Activated naive CD4-positive, alpha-beta T cell treated with anti-CD3 and anti-CD28 coated beads, Interleukin-2, amount 50 U/mL, for 72 hours (primary cell): ENCODE measurements around the gene PRADC1. TPM values are rescaled to one million over a fixed set of nuclear protein-coding genes. Genes with fewer than 3 reads are reported as not detected.

Source experiments
- ATAC-seq, 2 donors: fragments of 150-1000 bp; cut with Tn5 transposase; 2 replicates each; pipeline ENCODE4 v1.10.0; 2021; ENCODE audit warnings: mild to moderate bottlenecking in 2 of 2, moderate library complexity in 2 of 2
- DNase-seq, 2 donors: peaks; one replicate each; pipeline ENCODE4 v3.0.0; 2021 to 2022; ENCODE audit warnings: low spot score in 2 of 2
- H3K27ac Mint-ChIP-seq, 2 donors: one replicate each; pipeline ENCODE4 v1.8.0; 2022; ENCODE audit warnings: mild to moderate bottlenecking in 2 of 2, mixed read lengths in 2 of 2
- H3K36me3 Mint-ChIP-seq, 2 donors: one replicate each; pipeline ENCODE4 v1.8.0; 2022; ENCODE audit warnings: mixed read lengths in 2 of 2
- H3K9me3 Mint-ChIP-seq, 2 donors: one replicate each; pipeline ENCODE4 v1.8.0; 2022; ENCODE audit warnings: mixed read lengths in 2 of 2
- total RNA-seq, 2 donors: library from RNA; stranded (reverse); gene quantifications; one replicate each; pipeline ENCODE4 v1.2.3, GENCODE V29; 2022

PRADC1 gene
- total RNA-seq, 2 donors from 2014 or later: 11.5 to 24.7 TPM

DNA sequence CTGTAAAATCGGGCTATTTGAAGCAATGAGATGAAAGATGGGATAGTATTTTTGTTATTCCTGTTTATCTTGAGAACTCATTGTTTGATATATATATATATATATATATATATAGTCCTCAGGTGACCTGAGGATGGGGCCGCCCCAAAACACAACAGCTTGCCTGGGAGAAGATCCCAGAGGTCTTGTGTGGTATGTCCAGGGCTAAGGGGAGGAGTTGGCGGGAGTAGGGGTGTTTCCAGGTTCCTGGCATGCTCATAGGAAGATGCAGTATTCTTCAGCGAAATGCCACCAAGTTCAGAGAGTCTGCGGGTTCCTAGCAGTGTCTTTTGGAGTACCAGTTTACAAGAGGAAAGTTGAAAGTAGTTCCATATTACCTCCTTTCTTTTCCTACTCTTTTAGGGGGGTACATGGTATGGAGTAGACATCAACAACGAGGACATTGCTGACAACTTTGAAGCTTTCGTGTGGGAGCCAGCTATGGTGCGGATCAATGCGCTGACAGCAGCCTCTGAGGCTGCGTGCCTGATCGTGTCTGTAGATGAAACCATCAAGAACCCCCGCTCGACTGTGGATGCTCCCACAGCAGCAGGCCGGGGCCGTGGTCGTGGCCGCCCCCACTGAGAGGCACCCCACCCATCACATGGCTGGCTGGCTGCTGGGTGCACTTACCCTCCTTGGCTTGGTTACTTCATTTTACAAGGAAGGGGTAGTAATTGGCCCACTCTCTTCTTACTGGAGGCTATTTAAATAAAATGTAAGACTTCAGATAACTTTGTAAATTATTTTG, 19.4 kb upstream of the PRADC1 start:
- peaks cover 11 to 14% of the 10 kb centered on the region in 2 donors for H3K36me3 Mint-ChIP-seq
- ATAC-seq (no peak), DNase-seq (no peak)
- H3K9me3 Mint-ChIP-seq: no peaks in the 10 kb centered on the region
- peak overlapping the region in 1 of 2 donors; percentile 53 for H3K27ac Mint-ChIP-seq

GRCh38 chr2:73250872-73251846, 18.1 kb upstream of the PRADC1 start:
- ATAC-seq (no peak), DNase-seq (no peak)
- Mint-ChIP-seq H3K27ac (peak overlapping the region in 1 of 2 donors; percentile 47), H3K36me3 (peaks cover 19 to 22% of the 10 kb centered on the region in 2 donors), H3K9me3 (no peaks in the 10 kb centered on the region)

DNA sequence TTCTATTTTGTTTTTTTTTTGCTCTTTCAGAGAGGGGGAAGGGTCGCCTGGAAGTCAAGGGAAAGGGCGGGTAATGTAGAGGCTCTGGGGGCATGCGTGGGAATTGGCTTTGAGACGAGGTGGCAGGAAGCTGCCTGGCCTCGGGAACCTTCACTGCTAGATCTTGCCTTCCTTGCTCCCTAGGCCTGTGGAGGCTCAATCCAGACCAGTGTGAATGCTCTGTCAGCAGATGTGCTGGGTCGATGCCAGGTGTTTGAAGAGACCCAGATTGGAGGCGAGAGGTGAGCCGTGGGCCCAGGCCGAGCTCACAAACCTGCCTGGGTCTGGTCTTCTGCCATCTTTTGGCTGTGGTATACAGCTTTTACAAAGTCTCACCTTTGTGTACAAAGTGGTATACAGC, 16.6 kb upstream of the PRADC1 start:
- H3K27ac Mint-ChIP-seq: peak overlapping the region; percentile 47 to 51
- H3K9me3 Mint-ChIP-seq: no peaks in the 10 kb centered on the region
- H3K36me3 Mint-ChIP-seq: peaks cover 19 to 28% of the 10 kb centered on the region in 2 donors

GRCh38 chr2:73246850-73247249, 13.8 kb upstream of the PRADC1 start:
- Mint-ChIP-seq H3K27ac (peak overlapping the region; percentile 31 to 37), H3K9me3 (no peaks in the 10 kb centered on the region)
- ATAC-seq: no peak

More for the DNA sequence above, 16.6 kb upstream of the PRADC1 start:
- no peak for ATAC-seq
- DNase-seq: no peak

DNA sequence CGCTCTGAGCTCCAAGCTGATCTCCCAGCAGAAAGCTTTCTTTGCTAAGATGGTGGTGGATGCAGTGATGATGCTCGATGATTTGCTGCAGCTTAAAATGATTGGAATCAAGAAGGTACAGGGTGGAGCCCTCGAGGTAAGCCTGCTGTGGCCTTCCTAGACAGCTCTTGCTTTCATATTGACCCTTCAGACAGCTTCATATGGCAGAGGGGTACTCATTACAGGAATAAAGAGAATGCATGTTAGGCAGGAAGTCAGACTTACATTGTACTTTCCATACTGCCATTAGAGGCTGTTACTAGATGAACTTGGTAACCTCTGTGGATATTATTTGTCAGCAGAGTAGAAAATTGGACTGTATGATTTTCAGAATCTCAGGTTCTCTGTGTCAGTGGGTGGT, 11.5 kb upstream of the PRADC1 start:
- ATAC-seq (peak in 1 of 2 donors; percentile 75), DNase-seq (no peak)
- H3K9me3 Mint-ChIP-seq: no peaks in the 10 kb centered on the region
- H3K27ac Mint-ChIP-seq: peak overlapping the region; percentile 33 to 91
- peaks cover 8 to 19% of the 10 kb centered on the region in 2 donors for H3K36me3 Mint-ChIP-seq

More at GRCh38 chr2:73246850-73247249, 13.8 kb upstream of the PRADC1 start:
- DNase-seq: no peak
- H3K36me3 Mint-ChIP-seq: peaks cover 19 to 24% of the 10 kb centered on the region in 2 donors

DNA sequence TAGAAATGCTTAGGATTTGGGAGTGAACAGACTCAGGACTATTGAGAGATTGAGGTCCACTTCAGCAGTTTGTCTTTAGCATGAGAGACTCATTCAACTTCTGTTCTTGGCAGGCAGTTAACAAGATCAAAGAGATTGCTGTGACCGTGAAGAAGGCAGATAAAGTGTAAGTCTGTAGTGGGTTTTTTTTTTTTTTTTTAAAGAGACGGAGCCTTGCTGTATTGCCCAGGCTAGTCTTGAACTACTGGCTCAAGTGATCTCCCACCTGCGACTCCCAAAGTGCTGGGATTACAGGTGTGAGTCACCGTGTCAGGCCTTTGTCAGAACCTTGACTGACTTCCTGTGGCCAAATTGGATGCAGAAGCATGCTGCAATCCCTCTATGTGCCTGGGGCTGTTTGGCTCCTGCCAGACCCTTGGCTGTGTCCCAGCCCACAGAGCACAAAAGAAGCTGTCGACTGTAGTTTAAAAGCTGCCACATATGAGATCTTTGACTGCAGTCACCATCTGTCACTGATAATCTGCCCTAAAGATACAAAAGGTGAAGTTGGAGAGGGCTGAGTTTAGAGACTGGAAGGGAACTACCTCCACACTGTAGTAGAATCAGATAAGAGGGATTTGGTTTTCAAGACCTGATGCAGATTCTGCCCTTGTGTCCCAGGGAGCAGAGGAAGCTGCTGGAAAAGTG, 11.0 kb upstream of the PRADC1 start:
- Mint-ChIP-seq H3K36me3 (peaks cover 8 to 14% of the 10 kb centered on the region in 2 donors), H3K27ac (peak overlapping the region; percentile 33 to 91)
- ATAC-seq: no peak

GRCh38 chr2:73239776-73240175, 6.7 kb upstream of the PRADC1 start:
- DNase-seq (no peak), ATAC-seq (no peak)
- H3K36me3 Mint-ChIP-seq: peaks cover 20 to 27% of the 10 kb centered on the region in 2 donors
- peak overlapping the region; percentile 55 to 73 for H3K27ac Mint-ChIP-seq
- no peaks in the 10 kb centered on the region for H3K9me3 Mint-ChIP-seq

More for the DNA sequence above, 11.0 kb upstream of the PRADC1 start:
- no peak for DNase-seq
- H3K9me3 Mint-ChIP-seq: no peaks in the 10 kb centered on the region

GRCh38 chr2:73238976-73239375, 5.9 kb upstream of the PRADC1 start:
- Mint-ChIP-seq H3K27ac (peak overlapping the region in 1 of 2 donors; percentile 73), H3K9me3 (no peaks in the 10 kb centered on the region), H3K36me3 (peaks cover 27 to 32% of the 10 kb centered on the region in 2 donors)
- DNase-seq (no peak), ATAC-seq (no peak)

DNA sequence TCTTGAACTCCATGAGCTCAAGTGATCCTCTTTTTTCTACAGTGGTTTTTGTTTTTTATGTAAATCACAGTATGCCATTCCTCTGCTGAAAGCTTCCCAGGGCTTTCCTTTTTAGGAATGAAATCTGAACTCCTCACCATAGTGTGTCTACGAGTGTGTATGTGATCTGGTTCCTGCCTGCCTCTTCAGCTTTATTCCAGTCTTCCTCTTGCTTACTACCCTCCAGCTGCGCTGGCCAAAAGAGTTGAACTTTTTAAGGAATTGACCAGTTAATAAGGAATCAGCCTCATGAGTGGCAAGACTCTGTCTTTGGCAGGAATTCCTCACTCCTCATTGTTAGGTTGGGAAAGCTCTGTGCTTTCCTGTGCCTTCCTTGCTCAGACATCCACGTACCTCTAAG, 5.1 kb upstream of the PRADC1 start:
- Mint-ChIP-seq H3K36me3 (peaks cover 30 to 33% of the 10 kb centered on the region in 2 donors), H3K9me3 (no peaks in the 10 kb centered on the region), H3K27ac (peak overlapping the region in 1 of 2 donors; percentile 73)
- DNase-seq (no peak), ATAC-seq (no peak)

GRCh38 chr2:73237168-73237567, 4.1 kb upstream of the PRADC1 start:
- no peak for DNase-seq
- no peaks in the 10 kb centered on the region for H3K9me3 Mint-ChIP-seq
- peaks cover 30 to 33% of the 10 kb centered on the region in 2 donors for H3K36me3 Mint-ChIP-seq
- ATAC-seq: no peak
- H3K27ac Mint-ChIP-seq: peak overlapping the region; percentile 63 to 88

DNA sequence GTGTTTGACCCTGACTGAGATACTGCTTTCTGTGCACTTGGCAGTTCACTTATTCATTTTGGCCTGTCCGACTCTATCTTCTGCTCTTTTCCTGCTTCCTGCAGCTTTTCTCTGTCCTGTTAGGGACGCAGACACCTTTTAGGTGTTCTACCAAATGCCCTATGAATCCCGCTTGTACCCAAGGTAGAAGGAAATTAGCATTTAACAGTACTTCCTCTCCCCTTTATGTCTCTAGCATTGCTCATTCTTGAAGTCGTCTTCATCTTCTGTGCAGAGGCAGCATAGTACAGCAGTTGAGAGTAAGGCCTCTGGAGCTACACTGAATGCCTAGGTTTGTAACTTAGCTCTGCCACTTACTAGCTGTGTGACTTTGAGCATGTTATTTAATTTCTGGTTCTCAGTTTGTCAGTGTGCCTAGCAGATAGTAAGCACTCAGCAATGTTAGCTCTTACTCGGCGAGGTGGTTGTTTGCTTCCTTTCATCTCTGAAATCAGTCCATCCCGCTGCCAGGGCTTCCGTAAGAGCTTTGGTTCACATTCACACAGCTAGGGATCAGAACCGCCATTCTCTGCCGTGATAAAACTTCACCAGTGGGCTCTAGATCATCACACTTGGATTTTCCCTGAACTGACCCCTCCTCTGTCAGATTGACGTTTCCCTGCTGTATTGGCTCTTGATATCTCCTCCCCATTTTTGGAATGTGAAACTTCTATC, 2.4 kb upstream of the PRADC1 start:
- no peaks in the 10 kb centered on the region for H3K9me3 Mint-ChIP-seq
- peak overlapping the region; percentile 88 to 97 for H3K27ac Mint-ChIP-seq
- H3K36me3 Mint-ChIP-seq: peaks cover 30 to 33% of the 10 kb centered on the region in 2 donors
- no peak for DNase-seq
- ATAC-seq: no peak

DNA sequence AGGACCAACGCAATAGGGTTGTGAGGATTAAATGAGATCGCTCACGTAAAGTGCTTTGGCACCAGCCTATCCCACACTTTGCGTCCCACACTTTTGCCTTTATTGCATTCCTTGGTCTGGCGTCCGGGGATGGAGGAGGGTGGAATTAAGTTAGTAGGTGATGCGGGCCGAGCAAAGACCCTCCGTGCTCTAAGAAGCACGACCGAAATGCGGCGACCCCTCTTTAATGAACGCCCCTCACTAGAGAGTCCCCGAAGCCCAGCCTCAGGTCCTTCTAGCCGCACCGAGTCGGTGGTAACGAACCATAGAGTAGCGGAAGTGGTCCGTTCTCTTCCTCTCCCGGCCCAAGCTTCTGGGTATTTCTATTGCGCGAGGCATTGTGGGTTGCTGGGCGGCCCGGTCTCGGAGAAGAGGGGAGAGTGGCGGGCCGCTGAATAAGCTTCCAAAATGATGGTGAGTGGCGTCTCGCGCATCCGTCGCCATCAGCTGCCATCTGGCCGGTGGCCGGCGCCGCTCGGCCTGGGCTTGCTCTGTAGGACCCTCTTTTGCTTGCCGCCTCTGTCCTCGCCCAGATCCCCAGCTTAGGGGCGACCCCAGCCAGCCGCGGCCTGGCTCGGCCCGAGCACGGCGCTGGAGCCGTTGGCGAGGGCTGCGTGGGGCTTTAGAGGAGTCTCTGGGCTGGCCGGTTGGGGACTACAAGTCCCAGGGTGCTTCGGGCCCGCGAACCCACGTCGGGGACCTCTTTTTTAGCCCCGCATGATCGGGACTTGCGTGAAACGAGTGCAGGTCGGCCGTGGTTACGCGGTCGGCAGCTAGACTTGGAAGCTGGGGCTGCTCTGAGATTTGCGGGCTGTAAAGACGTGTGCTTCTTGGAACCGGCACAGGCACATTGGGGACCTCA, 1.1 kb upstream of the PRADC1 start, which contains the start of gene CCT7:
TSS of gene CCT7 (plus strand) at position 377 of the 901 bp plus-strand sequence. CDS start at position 448, 71 bp downstream.
- ATAC-seq (peak; percentile 46 to 77), DNase-seq (peak; percentile 80 to 84)
- Mint-ChIP-seq H3K36me3 (peaks cover 30 to 33% of the 10 kb centered on the region in 2 donors), H3K27ac (peak within 1 kb of the TSS; percentile 88 to 97), H3K9me3 (no peaks in the 10 kb centered on the region)

DNA sequence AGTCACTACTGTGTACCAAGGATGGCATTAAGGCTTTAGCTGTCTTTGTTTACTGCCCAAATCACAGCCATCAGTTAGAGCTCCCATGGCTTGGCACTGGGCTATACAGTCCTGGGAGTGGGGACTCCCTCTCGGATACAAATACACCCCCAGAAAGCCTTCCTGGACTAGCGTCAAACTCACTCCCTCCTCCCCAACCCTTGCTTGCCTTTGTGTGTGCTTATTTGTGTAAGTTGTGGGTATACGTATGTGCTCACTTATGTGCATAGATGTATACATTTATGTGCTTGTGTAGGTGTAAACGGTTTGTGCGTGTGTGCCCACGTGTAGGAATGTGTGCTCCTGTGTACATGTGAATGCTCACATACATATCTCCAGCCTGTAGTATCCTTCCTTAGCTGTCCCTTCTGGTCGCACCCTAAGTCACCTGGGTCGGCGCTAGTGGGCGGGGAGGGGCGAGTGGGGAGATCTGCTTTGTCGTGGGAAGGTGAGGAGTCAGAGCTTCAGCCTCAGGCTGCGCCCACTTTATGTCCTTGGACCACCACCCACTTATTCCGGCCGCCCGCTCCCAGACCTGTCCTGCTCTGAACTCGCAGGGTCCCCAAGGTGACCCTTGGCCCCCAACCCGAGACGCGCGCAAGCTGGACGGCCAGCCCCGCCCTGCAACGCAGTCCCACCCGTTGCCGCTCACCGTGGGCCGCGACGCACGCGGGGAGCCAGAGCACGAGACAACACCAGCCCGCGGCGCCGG, 461 bp downstream of the PRADC1 start:
- ATAC-seq: peak in 1 of 2 donors; percentile 5
- Mint-ChIP-seq H3K36me3 (peaks cover 30 to 33% of the 10 kb centered on the region in 2 donors), H3K9me3 (no peaks in the 10 kb centered on the region), H3K27ac (peak overlapping the region; percentile 88 to 97)
- peak in 1 of 2 donors; percentile 38 for DNase-seq

DNA sequence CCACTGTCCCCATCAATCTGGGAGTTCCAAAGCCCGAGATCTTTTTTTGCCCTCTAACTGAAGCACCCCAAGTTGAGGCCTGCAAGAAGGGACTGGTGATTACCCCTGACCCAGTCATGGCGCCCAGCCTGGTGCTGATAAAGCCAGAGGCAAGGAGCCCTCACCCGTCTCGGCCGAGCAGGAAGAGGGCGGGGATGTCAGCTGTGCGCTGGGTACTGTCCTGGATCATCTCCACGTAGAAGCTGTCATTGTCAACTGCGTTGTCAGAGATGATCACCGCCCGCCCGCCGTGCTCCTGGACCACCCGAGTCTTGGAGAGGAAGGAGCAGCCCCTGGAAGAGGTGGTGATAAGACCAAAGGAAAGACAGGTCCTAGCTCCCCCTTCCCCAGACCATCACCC, 4.4 kb downstream of the PRADC1 start:
- no peaks in the 10 kb centered on the region for H3K9me3 Mint-ChIP-seq
- DNase-seq (no peak), ATAC-seq (no peak)
- no peaks in the 10 kb centered on the region for H3K36me3 Mint-ChIP-seq
- no peak overlapping the region for H3K27ac Mint-ChIP-seq
